Astrocyte (in vitro differentiated cells and primary cell): ENCODE measurements around the gene ZBTB49. TPM values are rescaled to one million over a fixed set of nuclear protein-coding genes. Genes with fewer than 3 reads are reported as not detected.

Source experiments
- DNase-seq: peaks from one replicate; pipeline ENCODE4 v3.0.0-alpha.2; 2010; ENCODE audit warnings: low read depth
- FAIRE-seq: peaks from 2 replicates; lab custom pipeline; 2011; peaks lifted over from hg19 to GRCh38; lab: Jason Lieb, UNC
- H2AFZ ChIP-seq: 2 replicates; pipeline ENCODE4 v1.6.0; 2012; ENCODE audit warnings: low read depth, low read length, inconsistent platforms
- H3K27ac ChIP-seq: 2 replicates; pipeline ENCODE4 v1.5.1; 2011; ENCODE audit warnings: low read depth, low read length, inconsistent platforms
- H3K27me3 ChIP-seq: 2 replicates; pipeline ENCODE4 v1.6.0; 2011; ENCODE audit warnings: low read length, inconsistent platforms; ENCODE audit not compliant: insufficient read depth
- H3K36me3 ChIP-seq: 2 replicates; pipeline ENCODE4 v1.5.1; 2011; ENCODE audit warnings: low read length, inconsistent platforms; ENCODE audit not compliant: insufficient read depth
- H3K4me1 ChIP-seq: 2 replicates; pipeline ENCODE4 v1.5.1; 2011; ENCODE audit warnings: low read length, inconsistent platforms; ENCODE audit not compliant: insufficient read depth
- H3K4me2 ChIP-seq: 2 replicates; pipeline ENCODE4 v1.6.0; 2012; ENCODE audit warnings: low read length, inconsistent platforms
- H3K4me3 ChIP-seq: 2 replicates; pipeline ENCODE4 v1.5.1; 2011; ENCODE audit warnings: low read depth, mild to moderate bottlenecking, low read length, inconsistent platforms; ENCODE audit not compliant: insufficient read depth
- H3K79me2 ChIP-seq: 2 replicates; pipeline ENCODE4 v1.6.0; 2012; ENCODE audit warnings: mild to moderate bottlenecking, low read length, inconsistent platforms; ENCODE audit not compliant: insufficient read depth
- H3K9ac ChIP-seq: 2 replicates; pipeline ENCODE4 v1.6.0; 2012; ENCODE audit warnings: mild to moderate bottlenecking, low read length, inconsistent platforms
- H3K9me3 ChIP-seq: 2 replicates; pipeline ENCODE4 v1.5.1; 2012; ENCODE audit warnings: low read depth, mild to moderate bottlenecking, low read length, inconsistent platforms; ENCODE audit not compliant: insufficient read depth
- H4K20me1 ChIP-seq: 2 replicates; pipeline ENCODE4 v1.6.0; 2012; ENCODE audit warnings: low read length, inconsistent platforms; ENCODE audit not compliant: insufficient read depth
- H3K27ac Mint-ChIP-seq: one replicate; pipeline ENCODE4 v1.8.0; 2021; ENCODE audit warnings: mild to moderate bottlenecking, mixed read lengths; ENCODE audit not compliant: unreplicated experiment
- H3K27me3 Mint-ChIP-seq: one replicate; pipeline ENCODE4 v1.8.0; 2021; ENCODE audit warnings: low read depth, mixed read lengths; ENCODE audit not compliant: unreplicated experiment
- H3K36me3 Mint-ChIP-seq: one replicate; pipeline ENCODE4 v1.8.0; 2021; ENCODE audit warnings: low read depth, mixed read lengths; ENCODE audit not compliant: unreplicated experiment
- H3K4me1 Mint-ChIP-seq: one replicate; pipeline ENCODE4 v1.8.0; 2021; ENCODE audit warnings: low read depth, mixed read lengths; ENCODE audit not compliant: unreplicated experiment
- H3K4me3 Mint-ChIP-seq: one replicate; pipeline ENCODE4 v1.8.0; 2021; ENCODE audit warnings: mild to moderate bottlenecking, moderate library complexity, mixed read lengths; ENCODE audit not compliant: unreplicated experiment
- H3K9me3 Mint-ChIP-seq: one replicate; pipeline ENCODE4 v1.8.0; 2021; ENCODE audit warnings: mild to moderate bottlenecking, mixed read lengths; ENCODE audit not compliant: unreplicated experiment
- CTCF ChIP-seq: IDR thresholded peaks from 2 replicates; pipeline ENCODE4 v1.5.1; 2011; ENCODE audit warnings: low read depth, mild to moderate bottlenecking, inconsistent platforms, low read length, moderate library complexity; ENCODE audit not compliant: insufficient read depth
- EZH2 ChIP-seq: IDR thresholded peaks from 2 replicates; pipeline ENCODE4 v1.6.1; 2012; ENCODE audit warnings: mild to moderate bottlenecking, low read length, inconsistent platforms; ENCODE audit not compliant: insufficient read depth
- total RNA-seq: library from RNA; stranded (reverse); gene quantifications from 2 replicates; pipeline ENCODE4 v1.2.1, GENCODE V29; 2021

ZBTB49 gene
- total RNA-seq, 1 donor from 2014 or later, result 5.5 TPM

- Histone ChIP-seq H4K20me1 (no peaks in the 10 kb centered on the region), H3K4me1 (no peaks in the 10 kb centered on the region), H3K79me2 (no peaks in the 10 kb centered on the region), H3K36me3 (no peaks in the 10 kb centered on the region), H3K4me2 (no peak overlapping the region), H3K9me3 (no peaks in the 10 kb centered on the region), H3K4me3 (no peak overlapping the region), H3K27me3 (peaks cover 35% of the 10 kb centered on the region), H3K27ac (no peak overlapping the region), H2AFZ (no peak overlapping the region), H3K9ac (no peak overlapping the region)
- H3K27ac Mint-ChIP-seq, result no peak overlapping the region
- peaks cover 3% of the 10 kb centered on the region for H3K9me3 Mint-ChIP-seq
- DNase-seq (no peak), FAIRE-seq (no peak)
- H3K4me3 Mint-ChIP-seq, result no peak overlapping the region
- no peaks in the 10 kb centered on the region for H3K4me1 Mint-ChIP-seq
- TF ChIP-seq CTCF (no peak), EZH2 (no peak)
- H3K36me3 Mint-ChIP-seq, result no peaks in the 10 kb centered on the region
- peaks cover 32% of the 10 kb centered on the region for H3K27me3 Mint-ChIP-seq
Observed at GRCh38 chr4:4358093-4358854, 68.2 kb downstream of the ZBTB49 start.

- Histone ChIP-seq H3K79me2 (no peaks in the 10 kb centered on the region), H3K4me2 (no peak overlapping the region), H4K20me1 (no peaks in the 10 kb centered on the region), H2AFZ (no peak overlapping the region), H3K27me3 (peaks cover 26% of the 10 kb centered on the region), H3K27ac (no peak overlapping the region), H3K4me3 (no peak overlapping the region), H3K4me1 (no peaks in the 10 kb centered on the region), H3K9ac (no peak overlapping the region), H3K9me3 (peaks cover 3% of the 10 kb centered on the region), H3K36me3 (no peaks in the 10 kb centered on the region)
- Mint-ChIP-seq H3K27ac (no peak overlapping the region), H3K4me3 (no peak overlapping the region), H3K4me1 (no peaks in the 10 kb centered on the region), H3K27me3 (peaks cover 25% of the 10 kb centered on the region), H3K9me3 (peaks cover 17% of the 10 kb centered on the region), H3K36me3 (no peaks in the 10 kb centered on the region)
- TF ChIP-seq EZH2 (no peak), CTCF (no peak)
- FAIRE-seq, result no peak
- no peak for DNase-seq
Observed at GRCh38 chr4:4361883-4362282, 71.8 kb downstream of the ZBTB49 start.
